NCI-H1092 (cell line): Measurements from ENCODE around the gene PHF14.
A peak's percentile ranks its signal among the peaks of the same experiment; 100 is the strongest.

ENCODE experiments used
- DNase-seq: peaks from one replicate; lab custom pipeline; 2025; lab: John Stamatoyannopoulos, UW

PHF14 gene

DNA sequence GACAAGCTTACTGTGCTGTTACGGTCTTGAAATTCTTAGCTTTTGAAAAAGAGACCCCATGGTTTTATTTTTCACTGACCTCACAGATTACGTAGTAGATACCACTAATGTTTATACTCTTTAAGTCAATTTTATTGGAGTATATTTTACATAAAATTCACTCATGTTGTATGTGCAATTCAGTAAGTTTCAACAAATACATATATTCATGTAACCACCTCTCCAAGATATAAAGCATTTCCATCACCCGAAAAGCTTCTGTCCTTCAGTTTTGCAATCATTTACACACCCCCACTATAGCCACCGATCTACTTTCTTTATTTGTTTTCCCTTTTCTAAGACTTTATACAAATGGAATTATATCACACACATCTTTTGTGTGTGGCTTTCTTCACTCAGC is 199.2 kb downstream of the PHF14 start:
- DNase-seq: no peak

DNA sequence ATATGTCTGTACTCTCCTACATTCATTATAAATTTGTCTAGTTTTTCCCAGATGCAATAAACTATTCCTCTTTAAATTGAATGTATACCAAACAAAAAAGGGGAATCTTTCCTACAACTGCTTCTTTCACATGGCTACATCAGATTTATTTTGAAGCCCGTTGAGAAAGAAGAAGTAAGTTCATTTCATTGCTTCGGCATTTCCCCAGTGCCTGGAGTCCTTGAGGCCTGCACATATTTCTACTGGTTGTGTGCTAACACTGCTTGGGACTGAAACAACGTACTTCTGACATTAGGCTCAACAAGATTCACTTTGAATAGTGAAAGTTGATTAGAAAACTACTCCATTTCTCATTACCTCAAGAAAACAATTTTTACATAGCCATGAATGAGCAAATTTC is 201.7 kb downstream of the PHF14 start:
- DNase-seq: no peak

DNA sequence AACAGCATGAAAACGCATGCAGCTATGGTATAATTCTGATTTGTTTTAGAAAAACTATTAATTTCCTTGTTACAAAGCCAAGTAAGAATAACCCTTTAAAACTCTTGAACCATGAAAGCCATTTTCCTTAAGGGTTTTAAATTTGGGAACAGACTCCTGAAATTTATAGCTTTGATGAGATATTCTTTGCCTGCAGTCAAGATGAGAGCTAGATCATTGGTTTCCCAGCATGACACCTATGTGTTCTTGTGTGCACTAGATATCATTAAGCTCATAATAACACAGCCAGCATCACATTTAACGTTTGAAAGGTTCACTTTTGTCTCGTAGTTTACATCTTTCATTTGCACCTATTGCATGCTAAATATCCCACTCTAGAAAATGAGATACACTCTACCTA is 202.2 kb downstream of the PHF14 start:
- DNase-seq: no peak

DNA sequence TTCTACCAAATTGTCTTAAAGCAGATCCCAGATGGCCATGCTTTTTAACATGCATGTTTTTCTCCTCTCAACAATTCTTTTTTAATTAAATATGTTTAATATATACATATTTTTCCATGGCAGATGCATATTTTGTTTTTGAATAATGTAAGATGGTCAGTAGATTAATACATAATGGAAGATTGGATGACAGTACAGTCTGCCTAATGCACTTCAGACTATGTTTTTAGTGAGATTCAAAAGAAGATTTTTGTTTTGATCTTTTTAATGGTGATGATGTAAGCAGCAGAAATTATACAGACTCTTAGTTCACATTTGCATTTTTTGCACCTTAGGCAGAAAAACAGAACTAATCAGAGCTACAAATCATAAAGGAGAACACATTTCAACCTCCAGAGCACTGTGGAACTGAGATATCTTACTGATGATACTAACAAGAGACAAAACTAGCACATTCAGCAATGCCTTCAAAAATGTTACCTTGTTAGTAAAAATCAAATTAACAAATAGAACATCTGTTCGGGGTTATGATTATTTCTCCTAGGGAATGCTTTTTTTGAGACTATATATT is 203.4 kb downstream of the PHF14 start:
- DNase-seq: no peak

DNA sequence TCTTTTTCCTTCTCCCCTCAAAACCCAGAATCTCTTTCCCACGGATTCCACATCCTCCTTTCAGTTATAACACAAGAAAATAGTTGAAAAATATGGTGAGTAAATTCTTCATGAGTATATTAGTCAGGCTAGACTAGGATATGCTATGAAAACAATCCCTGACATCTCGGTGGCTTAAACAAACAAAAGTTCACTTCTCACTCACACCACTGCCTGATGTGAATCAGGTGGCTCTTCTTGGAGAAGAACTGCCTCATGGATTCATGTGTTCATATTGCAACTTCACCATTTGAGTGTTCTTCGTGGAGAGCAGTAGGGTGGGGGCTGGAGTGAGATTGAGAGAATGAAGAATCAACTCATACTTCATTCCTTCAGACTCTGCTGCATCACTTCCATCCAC is 204.1 kb downstream of the PHF14 start:
- no peak for DNase-seq

DNA sequence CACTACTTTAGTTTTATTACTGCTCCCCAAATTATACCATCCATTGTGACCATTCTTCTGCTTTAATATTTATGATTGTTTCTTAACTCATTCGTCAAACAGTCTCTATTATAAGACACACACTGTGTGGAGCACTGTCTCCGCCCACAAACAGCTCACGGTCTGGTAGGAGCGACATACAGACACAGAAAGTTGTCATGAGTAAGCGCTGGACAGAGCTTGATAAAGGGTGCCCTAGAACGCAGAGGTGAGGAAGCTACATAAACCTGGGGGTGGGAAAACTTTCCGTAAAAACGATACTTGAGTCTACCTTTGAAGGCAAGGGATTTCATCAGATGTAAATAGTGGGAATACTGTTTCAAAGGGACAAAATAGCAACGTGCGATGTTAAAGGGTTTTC is 207.9 kb downstream of the PHF14 start:
- no peak for DNase-seq

DNA sequence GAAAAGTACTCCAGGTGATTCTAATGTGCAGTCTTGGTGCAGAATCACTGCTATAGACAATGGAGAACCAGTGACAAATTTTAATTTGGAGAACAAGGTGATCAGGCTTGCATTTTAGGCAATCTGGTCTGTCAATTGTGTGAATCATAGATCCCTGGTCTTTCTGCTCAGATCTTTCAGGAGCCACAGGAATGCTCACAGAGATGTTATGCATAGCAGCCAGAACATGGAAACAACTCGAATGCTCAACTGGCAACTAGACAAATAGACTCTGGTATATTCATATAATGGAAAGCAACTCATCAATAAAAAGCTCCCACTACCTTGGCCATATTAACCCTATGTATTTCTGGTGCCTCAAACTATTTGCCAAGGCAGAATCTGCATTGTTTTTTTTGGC is 209.1 kb downstream of the PHF14 start:
- DNase-seq: no peak

DNA sequence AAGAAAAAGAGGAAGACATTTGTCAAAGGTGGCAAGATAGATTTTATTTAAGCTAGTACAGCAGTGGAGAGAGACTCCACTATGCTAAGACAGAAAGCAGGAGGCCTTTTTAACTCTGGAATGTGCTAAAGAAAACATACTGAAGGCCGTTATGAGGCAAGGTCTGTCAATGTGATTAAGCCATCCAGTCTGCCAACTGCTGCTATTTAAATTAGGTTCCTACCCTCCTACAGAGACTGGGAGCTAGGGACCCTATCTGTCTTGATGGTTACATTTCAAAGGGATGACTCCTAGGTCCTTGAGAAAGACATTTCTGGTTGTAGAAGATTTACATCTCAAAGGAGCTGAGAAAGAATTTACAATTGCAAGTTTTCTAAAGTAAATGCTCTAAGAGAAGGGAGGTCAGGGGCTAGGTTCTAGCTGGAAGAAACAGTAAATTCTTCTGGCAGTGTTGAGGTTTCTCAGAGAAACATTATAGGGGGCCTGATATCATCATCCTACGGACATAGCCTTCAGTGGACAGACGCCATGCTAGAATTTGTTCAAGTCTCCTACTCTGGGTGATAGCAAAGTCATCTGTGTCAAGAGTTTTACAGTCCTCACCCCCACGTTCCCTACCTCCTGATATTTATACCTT is 211.6 kb downstream of the PHF14 start:
- DNase-seq: no peak

DNA sequence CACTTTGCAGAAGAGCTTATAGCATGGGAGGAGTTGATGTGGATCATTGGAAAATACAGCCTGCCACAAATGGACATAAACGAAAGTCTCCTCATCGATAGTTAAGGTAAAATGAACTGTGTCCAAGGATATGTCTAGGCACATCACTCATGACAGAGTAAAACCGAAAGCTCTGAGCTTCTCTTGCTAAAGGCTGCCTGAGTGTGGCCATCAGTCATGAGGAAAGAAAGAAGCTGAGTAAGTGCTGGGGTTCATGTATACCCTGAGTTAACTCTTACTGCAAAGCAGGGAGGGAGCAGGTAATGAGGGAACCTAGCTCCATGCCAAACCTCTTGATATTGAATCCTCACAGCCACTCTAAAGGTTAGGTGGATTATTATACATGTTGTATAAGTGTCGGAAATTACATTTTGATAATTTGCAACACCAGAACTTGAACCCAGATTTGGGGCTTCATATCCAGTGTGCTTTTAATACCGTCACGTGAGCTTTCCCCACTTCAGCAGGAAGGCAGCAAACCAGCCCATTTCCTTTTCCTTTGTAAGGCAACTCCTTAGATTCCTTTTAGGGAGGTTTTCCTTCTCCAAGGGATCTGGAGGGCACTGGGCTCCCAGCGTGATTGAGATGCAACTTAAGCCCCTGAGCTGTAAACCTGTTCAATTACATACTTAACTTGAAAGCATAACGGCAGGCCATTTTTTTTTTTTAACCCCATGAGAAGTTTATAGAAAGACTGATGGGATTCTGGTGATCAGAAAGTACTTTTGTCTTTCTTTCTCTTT is 215.0 kb downstream of the PHF14 start:
- no peak for DNase-seq

DNA sequence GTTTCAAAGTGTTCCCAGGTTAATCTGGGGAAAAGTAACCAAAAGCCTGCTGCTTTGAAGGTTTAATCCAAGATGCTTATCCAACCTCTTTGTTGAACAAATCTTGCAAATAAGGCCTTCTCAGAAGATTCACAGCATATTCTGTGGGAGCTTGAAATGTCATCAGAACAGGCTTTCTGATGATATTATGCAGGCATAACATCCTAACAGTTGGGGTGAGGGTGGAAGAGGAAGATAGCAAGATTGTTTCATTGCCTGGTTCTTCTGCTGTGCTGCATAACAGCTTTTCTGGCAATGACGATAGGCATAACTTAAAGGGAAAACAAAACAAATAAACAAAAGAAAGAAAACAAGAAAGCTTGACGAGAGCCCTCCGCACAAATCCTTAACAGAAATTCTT is 217.4 kb downstream of the PHF14 start:
- DNase-seq: no peak

DNA sequence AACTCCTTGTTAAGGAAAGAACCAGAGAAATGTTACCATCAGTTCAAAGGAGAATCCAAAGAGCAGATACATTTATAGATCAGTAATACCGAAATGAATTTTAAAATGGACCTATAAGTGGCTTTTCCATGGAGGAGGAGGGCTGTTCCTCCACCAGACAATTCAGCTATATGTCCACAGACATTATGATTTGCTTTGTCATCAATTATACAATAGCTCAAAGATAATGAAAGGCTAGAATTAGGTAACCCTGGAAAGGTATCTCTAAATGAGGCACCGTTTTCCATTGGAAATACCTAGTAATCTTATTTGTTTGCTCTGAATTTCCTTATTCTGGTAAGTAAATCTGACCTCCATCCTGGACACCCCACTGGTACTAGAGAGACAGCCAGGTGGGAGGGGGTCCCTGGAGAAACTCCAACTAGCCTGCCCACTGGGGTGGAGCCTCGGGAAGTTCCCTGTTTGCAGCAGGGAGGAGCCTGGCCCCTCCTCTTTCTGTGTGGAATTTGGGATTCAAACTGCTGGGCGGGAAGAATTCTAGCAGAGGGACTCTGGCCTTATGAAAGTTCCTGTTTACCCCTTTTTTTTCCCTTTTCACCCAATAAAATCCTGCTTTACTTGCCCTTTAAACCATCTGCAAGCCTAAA is 218.0 kb downstream of the PHF14 start:
- no peak for DNase-seq

DNA sequence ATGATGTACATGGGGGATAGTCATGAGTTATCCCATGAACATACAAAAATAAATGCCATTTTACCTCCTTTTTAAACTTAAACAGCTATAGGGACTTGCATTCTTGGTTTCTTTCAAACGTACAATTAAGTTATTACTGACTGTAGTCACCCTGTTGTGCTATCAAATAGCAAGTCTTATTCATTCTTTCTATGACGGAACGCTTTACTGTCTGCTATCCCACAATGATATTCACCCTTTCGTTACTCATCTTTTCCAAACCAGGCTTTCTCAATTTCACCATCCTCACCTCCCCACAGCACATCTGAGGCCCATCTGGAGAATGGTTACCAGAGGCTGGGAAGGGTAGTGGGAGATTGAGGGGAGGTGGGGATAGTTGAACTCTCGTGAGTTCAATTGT is 218.8 kb downstream of the PHF14 start:
- DNase-seq: no peak

DNA sequence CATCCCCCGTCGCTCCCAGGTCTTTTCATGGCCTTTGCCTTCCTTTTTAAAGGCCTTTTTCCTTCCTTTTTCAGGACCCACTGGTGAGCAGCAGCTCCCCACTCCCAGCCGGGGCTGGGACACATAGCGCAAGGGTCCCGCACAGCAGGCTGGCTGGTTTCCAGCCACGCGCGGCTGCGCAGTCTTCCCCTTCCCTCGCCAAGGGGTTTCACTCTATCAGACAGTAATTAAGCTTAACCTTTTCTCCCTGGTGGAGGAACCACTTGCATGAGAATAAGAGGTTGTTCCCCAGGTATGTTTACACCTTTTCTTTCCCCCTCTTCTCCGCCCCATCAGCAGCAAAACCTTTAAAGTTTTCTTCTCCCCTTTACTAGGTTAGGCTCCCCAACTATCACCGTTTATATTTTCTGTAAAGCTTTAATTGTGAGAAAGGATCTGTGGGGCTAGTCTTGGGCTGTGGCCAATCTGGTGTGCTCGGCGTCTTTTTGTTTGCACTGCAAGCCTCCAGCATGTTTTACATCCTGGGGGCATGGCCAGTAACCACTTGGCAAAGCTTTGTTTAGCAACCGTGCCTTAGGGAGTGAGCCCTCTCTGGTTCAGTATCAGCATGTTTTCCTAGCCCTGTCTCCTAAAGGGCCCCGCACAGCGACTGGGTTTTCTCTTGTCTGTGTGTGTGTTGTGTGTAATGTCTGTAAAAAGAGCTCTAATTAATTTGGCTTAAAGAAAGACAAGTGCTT is 219.6 kb downstream of the PHF14 start:
- DNase-seq: peak; percentile 90

DNA sequence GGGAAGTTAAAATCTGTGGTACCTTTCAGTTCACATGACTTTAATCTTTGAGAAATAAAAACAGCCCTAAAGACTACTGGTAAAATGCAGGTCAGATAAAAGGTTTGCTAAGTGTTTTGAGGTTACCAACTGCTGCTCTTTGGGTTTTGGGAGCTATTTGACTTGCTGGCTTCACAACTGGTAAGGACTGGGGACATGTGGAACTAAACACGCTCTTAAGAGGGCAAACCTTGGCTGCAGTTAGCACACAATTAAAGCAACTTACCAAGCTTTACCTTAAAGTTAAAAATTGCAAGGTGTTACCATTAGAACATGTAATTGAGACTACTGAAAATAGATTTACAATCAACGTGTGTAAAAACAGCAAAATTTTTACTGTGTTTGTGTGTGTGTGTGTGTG is 220.2 kb downstream of the PHF14 start:
- no peak for DNase-seq

DNA sequence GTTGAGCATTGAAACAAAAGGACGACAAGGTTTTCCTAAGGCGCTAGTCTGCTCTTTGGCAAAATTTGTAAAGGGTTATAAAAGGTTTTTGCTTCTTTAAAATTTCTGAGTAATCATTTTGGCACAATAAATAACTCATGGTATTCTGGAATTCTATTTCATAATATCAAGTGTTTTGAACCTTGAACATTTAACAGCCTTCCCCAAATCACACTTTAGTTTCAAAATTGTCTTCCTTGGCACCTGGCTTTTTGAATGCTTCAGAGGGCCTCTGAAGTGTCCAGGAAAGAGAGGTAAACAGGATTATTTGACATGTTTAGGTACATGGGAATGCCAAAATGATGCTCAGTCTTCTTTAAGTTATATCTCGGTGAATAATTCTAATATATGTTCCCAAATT is 220.8 kb downstream of the PHF14 start:
- no peak for DNase-seq

DNA sequence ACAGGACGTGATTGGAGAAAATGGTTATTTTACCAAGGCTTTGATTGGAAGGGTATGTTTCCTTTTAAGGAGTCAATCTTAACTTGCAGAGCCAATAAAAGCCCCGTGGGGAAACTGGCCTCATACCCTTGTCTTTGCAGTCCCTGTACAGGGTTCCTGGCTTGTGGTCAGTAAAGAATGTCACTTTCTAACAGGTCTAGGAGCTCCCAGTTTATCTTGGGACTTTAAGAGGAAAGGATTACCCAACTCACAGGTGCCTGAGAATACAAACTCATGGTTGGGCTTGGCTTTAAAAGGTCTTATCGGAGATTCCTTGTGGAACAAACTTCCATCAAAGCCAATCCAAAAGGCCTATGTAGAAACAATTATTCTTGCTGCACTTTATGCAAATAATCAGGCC is 221.8 kb downstream of the PHF14 start:
- no peak for DNase-seq

DNA sequence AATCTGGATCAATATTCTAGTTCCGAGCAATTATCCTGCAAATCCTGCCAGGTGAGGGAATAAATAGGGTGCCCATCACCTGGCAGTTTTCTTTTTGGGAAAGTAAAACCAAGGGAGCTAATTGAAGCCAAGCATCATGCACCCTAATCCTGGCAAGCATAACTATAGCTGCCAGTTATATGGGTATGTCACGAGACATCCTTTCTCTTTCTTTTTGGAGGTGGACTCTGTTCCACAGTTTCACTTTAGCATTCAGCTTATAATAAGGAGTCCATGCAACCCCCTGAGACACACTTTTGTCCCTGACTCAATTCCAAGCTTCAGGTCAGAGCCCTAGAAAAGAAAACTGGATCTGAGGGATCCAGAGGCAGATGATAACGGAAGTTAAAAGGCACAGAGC is 222.5 kb downstream of the PHF14 start:
- no peak for DNase-seq

DNA sequence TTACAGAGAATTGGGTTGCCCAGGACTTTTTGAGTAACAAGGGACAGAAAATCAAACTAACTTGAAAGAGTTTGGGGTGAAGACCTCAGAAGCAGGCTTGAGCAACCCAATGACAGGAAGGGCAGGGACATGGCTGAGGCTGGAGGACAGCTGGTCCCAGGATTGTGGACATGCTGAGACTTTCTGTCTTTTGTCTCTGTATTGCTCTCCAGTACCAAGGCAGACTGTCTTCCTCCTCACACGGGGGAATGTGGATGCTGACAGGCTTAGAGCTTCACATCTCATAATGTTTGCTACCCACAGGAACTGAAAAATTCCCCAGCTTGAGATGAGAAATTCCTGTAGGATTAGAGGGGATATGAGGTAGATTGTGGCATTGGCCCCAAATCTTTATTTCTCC is 229.6 kb downstream of the PHF14 start:
- DNase-seq: no peak

DNA sequence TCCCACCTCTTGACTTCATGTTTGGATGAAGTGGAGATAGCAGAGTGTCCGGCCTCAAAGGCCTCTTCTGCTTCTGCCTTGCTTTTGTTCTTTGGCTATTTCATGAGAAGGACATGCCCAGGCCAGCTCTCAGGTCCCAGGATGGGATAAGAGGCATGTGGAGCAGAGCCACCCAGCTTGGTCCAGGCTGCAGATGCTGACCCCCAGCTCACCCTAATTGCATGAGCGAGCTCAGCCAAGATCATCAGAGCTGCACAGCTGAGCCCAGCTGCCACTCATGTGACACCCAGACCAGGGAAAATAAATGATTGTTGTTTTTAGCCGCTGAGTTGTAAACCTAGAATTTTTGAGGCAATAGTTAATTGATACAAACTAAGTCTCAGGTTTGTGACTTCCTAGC is 230.0 kb downstream of the PHF14 start:
- DNase-seq: no peak

DNA sequence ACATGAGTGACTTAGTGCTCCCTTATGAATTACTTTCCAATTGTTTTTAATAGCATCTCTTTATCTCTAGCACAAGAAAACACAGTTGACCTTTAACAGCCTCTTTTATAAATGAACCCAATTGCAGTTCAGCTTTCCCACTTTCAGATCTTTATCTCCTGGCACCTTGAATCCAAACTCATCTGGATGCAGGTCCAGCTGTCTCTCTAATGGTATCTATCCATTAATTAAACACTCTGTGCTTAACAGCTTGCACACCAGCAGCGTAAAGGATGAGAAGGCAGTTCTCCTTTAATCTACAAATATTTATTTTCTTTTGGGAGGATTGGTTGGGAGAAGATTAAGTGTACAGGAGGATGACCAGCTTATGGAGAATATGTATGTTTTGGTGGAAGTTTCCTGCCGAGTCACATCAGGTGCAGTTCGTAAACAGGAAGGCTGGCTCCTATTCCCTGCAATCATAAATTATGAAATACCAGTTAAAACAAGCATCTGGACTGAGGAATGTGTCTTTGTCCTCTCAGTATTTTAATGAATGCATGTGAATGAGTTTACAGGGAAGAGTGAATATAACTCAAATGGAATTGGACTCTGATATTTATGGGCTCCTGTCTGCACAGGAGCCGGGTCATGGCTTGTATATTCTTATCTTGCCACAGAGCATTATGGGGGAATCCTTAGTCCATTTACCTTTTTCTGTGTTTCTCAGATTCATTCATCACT is 232.7 kb downstream of the PHF14 start:
- no peak for DNase-seq

DNA sequence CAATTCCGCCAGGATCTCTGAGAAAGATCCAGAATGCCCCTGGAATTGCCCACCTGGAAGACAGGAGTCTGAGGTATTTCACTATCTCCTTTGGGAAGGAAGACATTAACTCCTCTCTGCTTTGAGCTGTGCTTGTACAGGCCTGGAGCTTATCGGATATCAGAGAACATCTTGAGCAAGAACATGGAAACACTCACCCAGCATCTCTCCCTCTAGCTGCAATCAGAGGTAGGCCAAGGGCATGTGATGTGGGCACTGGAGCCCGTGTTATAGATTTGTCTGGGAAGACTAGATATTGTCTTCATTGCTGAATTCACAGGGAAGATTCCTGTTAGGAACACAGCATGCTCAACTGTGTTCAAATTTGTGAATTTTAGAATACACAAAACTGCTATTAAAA is 233.9 kb downstream of the PHF14 start:
- DNase-seq: no peak
